GM13976 (cell line): ENCODE results near the gene EVX1.

Experiments used
- DNase-seq: peaks from one replicate; pipeline ENCODE4 v3.0.0; 2012; ENCODE audit warnings: low spot score
- CTCF ChIP-seq: IDR thresholded peaks from 2 replicates; pipeline ENCODE4 v1.5.1; 2012; ENCODE audit warnings: borderline replicate concordance, mild to moderate bottlenecking; ENCODE audit not compliant: insufficient read depth; ENCODE audit errors: extremely low read depth, missing control alignments, control extremely low read depth
- in situ Hi-C: fragments of 300-500 bp; cut with MboI; formaldehyde crosslinking; loops from one replicate; pipeline ENCODE4 v1.12.0; 2022; ENCODE audit warnings: low sequenced_read_pairs, mixed read lengths, inconsistent platforms; ENCODE audit not compliant: unreplicated experiment

EVX1 gene

GRCh38 chr7:27211764-27212204 lies 30.8 kb upstream of the EVX1 start:
- in situ Hi-C loops = loop anchor here (25.0 kb wide), 1 partner anchor 576 kb away; no protein-coding TSS in a partner anchor

DNA sequence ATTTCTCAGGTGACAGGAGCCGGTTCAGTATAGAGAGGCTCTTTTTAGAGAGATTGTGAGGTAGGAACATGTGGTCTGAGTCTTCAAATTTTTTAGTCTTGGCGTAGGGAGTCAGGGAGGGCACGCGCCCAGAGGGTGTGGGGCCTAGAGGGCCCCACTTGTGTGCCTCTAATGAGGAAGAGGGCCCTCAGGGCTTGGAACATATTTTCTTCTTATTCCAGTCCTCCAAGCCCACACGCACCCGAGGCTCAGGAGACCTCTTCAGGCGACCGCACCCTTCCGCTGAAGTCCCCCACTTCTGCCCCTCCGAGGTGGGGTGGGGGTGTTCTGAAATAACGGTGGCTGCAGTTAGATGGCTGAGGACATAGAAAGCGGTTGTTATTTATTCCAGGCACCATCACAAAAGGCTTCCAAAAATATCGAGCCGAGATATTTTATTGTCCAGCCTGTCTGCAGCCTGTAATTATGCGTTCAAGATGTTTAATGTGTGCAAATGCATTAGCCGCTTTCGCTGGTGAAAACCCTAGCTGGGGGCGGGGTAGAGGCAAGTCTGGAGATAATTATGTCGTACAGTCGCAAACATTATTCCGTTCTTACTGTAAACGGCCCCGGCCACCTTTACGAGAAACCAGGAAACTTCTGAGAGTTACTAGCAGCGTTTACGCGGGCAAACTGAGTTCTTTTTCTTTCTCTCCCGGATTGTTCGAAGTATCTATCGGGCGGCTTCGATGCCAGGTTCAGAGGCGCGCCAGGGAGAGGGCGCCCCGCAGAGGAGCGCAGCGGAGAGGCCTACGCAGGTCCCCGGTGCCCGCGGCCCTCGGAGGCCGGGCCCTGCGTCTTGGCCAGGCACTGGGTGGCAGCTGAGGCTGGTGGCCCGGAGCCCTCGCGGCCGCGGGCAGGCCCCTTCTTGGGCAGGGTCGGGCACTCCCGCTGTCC lies 29.8 kb upstream of the EVX1 start:
- in situ Hi-C loops = loop anchor here (25.0 kb wide), 1 partner anchor 575 kb away; no protein-coding TSS in a partner anchor
- DNase-seq = no peak
- no peak for TF ChIP-seq CTCF

More at GRCh38 chr7:27211764-27212204, 30.8 kb upstream of the EVX1 start:
- no peak for DNase-seq
- TF ChIP-seq CTCF = no peak

DNA sequence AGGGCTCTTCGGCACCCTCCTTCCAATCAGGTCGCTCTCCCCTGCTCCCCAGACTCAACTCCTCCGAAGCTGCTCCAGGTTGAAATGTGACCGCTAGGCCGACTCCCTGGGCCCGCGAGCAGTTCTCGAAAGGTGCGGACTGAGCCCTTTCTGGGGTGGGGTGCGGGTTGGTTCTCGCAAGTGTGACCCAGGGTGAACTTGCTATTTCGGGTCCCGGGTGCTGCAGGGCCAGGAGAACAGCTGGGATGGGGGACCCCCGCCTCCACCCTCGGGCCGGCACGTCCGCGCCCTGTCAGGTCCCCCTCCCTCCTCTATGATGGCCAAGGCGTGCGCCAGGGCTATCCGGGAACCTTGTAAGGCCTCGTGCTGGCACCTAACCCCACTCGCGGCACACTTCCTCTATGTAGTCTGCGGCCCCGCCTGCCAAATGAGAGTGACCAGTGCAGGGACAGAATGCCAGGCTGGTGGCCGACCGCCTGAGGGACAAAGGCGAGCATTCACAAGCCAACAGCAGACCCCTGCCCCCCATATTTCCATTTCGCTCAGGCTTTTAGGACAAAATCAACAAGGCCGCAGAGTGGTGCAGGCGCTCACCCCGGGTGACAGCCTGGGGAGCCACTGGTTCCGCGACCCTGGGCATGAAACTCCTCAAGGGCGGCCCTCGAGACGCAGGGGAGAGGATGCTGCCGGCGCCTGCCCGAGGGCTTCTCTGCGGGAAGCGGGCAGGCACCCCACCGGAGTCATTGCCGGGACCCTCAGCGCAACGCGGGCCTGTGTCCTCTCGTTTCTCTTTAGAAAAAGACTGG lies 29.0 kb upstream of the EVX1 start:
- in situ Hi-C loops = loop anchor here (25.0 kb wide), 1 partner anchor 574 kb away; no protein-coding TSS in a partner anchor
- no peak for DNase-seq
- TF ChIP-seq CTCF = no peak

GRCh38 chr7:27214239-27214950 lies 28.2 kb upstream of the EVX1 start:
- no peak for DNase-seq
- in situ Hi-C loops = loop anchor here (25.0 kb wide), 1 partner anchor 573 kb away; no protein-coding TSS in a partner anchor
- TF ChIP-seq CTCF = no peak

DNA sequence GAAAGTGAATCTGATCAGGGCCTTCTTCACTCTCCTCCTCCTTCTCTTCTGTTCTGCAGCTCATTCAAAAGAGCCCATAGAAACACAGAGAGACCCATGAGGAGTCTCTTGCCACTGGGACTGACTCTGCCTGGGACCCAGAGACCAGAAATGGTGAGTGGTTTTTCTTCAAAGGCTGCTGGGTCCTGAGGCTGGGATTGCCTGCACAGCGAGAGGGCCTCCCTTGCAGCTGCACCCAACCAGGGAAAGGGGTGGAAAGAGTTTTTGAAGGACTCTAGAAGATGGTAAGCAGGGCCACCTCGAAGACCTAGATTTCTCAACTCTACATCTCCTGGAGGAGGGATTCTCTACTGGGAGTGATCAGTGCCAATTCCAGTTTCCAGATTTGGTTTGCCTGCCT lies 27.2 kb upstream of the EVX1 start:
- in situ Hi-C loops = loop anchor here (25.0 kb wide), 1 partner anchor 572 kb away; no protein-coding TSS in a partner anchor
- no peak for DNase-seq
- no peak for TF ChIP-seq CTCF
